ENCODE measurements around the gene LCOR. TPM values are rescaled to one million over a fixed set of nuclear protein-coding genes. Genes with fewer than 3 reads are reported as not detected.

LCOR gene
- total RNA-seq, 1 experiment from 2014 or later = 42.1 TPM

DNA sequence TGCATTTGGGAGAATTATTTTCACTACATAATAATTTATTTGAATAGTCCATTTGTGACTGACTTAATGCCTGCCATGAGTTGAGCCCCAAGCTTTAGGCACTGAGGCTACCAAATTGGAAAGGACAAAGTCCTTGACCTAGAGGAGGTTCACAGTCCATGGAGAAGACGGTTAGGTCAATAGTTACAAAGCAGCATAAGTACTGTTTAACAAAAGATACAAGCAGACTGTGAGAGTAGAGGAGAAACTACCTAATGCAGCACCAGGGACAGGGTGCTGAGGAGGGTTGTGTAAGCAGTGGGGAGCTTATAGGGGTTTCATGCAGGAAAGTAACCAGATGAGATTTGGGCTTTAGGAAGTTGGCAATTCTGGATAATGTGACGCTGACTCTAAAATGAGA is 139.2 kb downstream of the LCOR start:
- no peaks in the 10 kb centered on the region for H3K9me3 ChIP-seq (ENCODE audit: control insufficient read depth, low read depth, low read length)
- H3K4me2 ChIP-seq (ENCODE audit: insufficient read depth, insufficient read length, low read length) = no peak overlapping the region
- Mint-ChIP-seq H3K4me3 (no peak overlapping the region), H3K27me3 (ENCODE audit: low read depth) (no peaks in the 10 kb centered on the region), H3K9me3 (no peaks in the 10 kb centered on the region), H3K36me3 (ENCODE audit: insufficient read depth in 1 of 3, low read depth in 3 of 3) (no peaks in the 10 kb centered on the region; a peak in 2 of 7 replicates), H3K27ac (no peak overlapping the region), H3K4me1 (no peaks in the 10 kb centered on the region; a peak in 1 of 4 replicates)
- TF ChIP-seq, protein P1, sequence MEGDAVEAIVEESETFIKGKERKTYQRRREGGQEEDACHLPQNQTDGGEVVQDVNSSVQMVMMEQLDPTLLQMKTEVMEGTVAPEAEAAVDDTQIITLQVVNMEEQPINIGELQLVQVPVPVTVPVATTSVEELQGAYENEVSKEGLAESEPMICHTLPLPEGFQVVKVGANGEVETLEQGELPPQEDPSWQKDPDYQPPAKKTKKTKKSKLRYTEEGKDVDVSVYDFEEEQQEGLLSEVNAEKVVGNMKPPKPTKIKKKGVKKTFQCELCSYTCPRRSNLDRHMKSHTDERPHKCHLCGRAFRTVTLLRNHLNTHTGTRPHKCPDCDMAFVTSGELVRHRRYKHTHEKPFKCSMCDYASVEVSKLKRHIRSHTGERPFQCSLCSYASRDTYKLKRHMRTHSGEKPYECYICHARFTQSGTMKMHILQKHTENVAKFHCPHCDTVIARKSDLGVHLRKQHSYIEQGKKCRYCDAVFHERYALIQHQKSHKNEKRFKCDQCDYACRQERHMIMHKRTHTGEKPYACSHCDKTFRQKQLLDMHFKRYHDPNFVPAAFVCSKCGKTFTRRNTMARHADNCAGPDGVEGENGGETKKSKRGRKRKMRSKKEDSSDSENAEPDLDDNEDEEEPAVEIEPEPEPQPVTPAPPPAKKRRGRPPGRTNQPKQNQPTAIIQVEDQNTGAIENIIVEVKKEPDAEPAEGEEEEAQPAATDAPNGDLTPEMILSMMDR (conservative IDR thresholded peaks at IDR 0.05) = no peak
- no peak overlapping the region for H4K91ac ChIP-seq (ENCODE audit: insufficient read length, low read depth, low read length)
- no peaks in the 10 kb centered on the region for H3K79me1 ChIP-seq (ENCODE audit: insufficient read depth, low read depth, low read length, poor library complexity, severe bottlenecking)
- no peaks in the 10 kb centered on the region for H3K4me1 ChIP-seq (ENCODE audit: insufficient read depth, low read length)
- DNase-seq = no peak
- H3K27me3 ChIP-seq (ENCODE audit: insufficient read depth, low read length) = no peaks in the 10 kb centered on the region
- WGBS (ENCODE audit: extremely low coverage, insufficient read length, low lambda C conversion rate) = no CpG with 5 or more reads among the region's 2 CpGs
- no peak overlapping the region for H2BK15ac ChIP-seq (ENCODE audit: low read depth, low read length)
- H3K14ac ChIP-seq (ENCODE audit: insufficient read depth, low read length) = no peak overlapping the region
- H3K18ac ChIP-seq (ENCODE audit: insufficient read length, low read depth, low read length) = no peak overlapping the region
- no peak overlapping the region for H3K9ac ChIP-seq (ENCODE audit: extremely low read depth, insufficient read length, low read length)
- no peak overlapping the region for H3K4ac ChIP-seq (ENCODE audit: low read depth, low read length)
- no peak overlapping the region for H3K23ac ChIP-seq (ENCODE audit: insufficient read length, low read depth, low read length)
- H2BK12ac ChIP-seq (ENCODE audit: insufficient read length, low read depth, low read length) = no peak overlapping the region
- H3K56ac ChIP-seq (ENCODE audit: insufficient read length, low read depth, low read length) = no peak overlapping the region
- no peak overlapping the region for H3T11ph ChIP-seq (ENCODE audit: low read length)
- no peak overlapping the region for H2BK120ac ChIP-seq (ENCODE audit: low read depth, low read length, poor library complexity, severe bottlenecking)
- H3K27ac ChIP-seq (ENCODE audit: insufficient read length, low read depth, low read length) = no peak overlapping the region
- H2BK5ac ChIP-seq (ENCODE audit: insufficient read length, low read length) = no peak overlapping the region
- H4K5ac ChIP-seq (ENCODE audit: insufficient read length, low read depth, low read length) = no peak overlapping the region
- no peaks in the 10 kb centered on the region for H3K23me2 ChIP-seq (ENCODE audit: insufficient read length, low read depth, low read length, poor library complexity, severe bottlenecking)
- no peak overlapping the region for H2BK20ac ChIP-seq (ENCODE audit: low read depth, low read length, poor library complexity, severe bottlenecking)
- H2AK5ac ChIP-seq (ENCODE audit: insufficient read length, low read length) = no peak overlapping the region
- H4K20me1 ChIP-seq (ENCODE audit: control insufficient read depth, insufficient read depth, insufficient read length) = no peaks in the 10 kb centered on the region
- no peaks in the 10 kb centered on the region for H3K79me2 ChIP-seq (ENCODE audit: insufficient read depth, low read length)
- no peak overlapping the region for H2AFZ ChIP-seq (ENCODE audit: low read length)
- H4K8ac ChIP-seq (replicated peaks; ENCODE audit: insufficient read length, low read depth, low read length) = no peak overlapping the region

Measured in H9 (cell line).